Astrocyte of the spinal cord (primary cell): ENCODE data around the gene TIAM1.

Experiments used
- DNase-seq: peaks from one replicate; pipeline ENCODE4 v3.0.0; 2011; ENCODE audit warnings: low read depth, low spot score
- H3K4me3 ChIP-seq: 2 replicates; pipeline ENCODE4 v1.5.1; 2011; ENCODE audit warnings: low read depth, mild to moderate bottlenecking, low read length, moderate library complexity
- CTCF ChIP-seq: IDR thresholded peaks from 2 replicates; pipeline ENCODE4 v1.5.1; 2012; ENCODE audit warnings: low read depth, mild to moderate bottlenecking, low read length, inconsistent platforms
- in situ Hi-C: cut with HindIII; loops from 2 replicates; pipeline ENCODE4 v1.10.0; 2017; ENCODE audit warnings: low sequenced_read_pairs

Gene TIAM1

GRCh38 chr21:31262728-31263127, 81.3 kb downstream of the TIAM1 start:
- no peak for DNase-seq
- TF ChIP-seq CTCF = no peak
- no peak overlapping the region for H3K4me3 ChIP-seq
- in situ Hi-C loops = no loop called here

- in situ Hi-C loops = no loop called here
- no peak for TF ChIP-seq CTCF
- H3K4me3 ChIP-seq = no peak overlapping the region
- no peak for DNase-seq
Observed at GRCh38 chr21:31261759-31262158, 82.3 kb downstream of the TIAM1 start.

GRCh38 chr21:31260790-31261189, 83.3 kb downstream of the TIAM1 start:
- in situ Hi-C loops = no loop called here
- DNase-seq = no peak
- no peak overlapping the region for H3K4me3 ChIP-seq
- TF ChIP-seq CTCF = no peak

- no peak for DNase-seq
Observed at GRCh38 chr21:31258073-31258472, 86.0 kb downstream of the TIAM1 start.

GRCh38 chr21:31257265-31257664, 86.8 kb downstream of the TIAM1 start:
- in situ Hi-C loops = no loop called here
- TF ChIP-seq CTCF = no peak
- H3K4me3 ChIP-seq = no peak overlapping the region
- DNase-seq = no peak

More at GRCh38 chr21:31258073-31258472, 86.0 kb downstream of the TIAM1 start:
- TF ChIP-seq CTCF = no peak
- in situ Hi-C loops = no loop called here
- no peak overlapping the region for H3K4me3 ChIP-seq

GRCh38 chr21:31255896-31256295, 88.2 kb downstream of the TIAM1 start:
- in situ Hi-C loops = no loop called here
- TF ChIP-seq CTCF = no peak
- no peak for DNase-seq
- no peak overlapping the region for H3K4me3 ChIP-seq

- in situ Hi-C loops = no loop called here
- TF ChIP-seq CTCF = no peak
- no peak for DNase-seq
- H3K4me3 ChIP-seq = no peak overlapping the region
Observed at GRCh38 chr21:31255036-31255435, 89.0 kb downstream of the TIAM1 start.
